Dendritic cell treated with granulocyte-macrophage colony-stimulating factor and Interleukin-4, amounts not matched to agents 40 ng/mL and 50 ng/mL, for 4 days (primary cell): ENCODE data around the gene RBP3.
A peak's percentile ranks its signal among the peaks of the same experiment; 100 is the strongest.
"Not testable (repeated sequence)": the region's sequence is repeated elsewhere in the genome, so short reads cannot be mapped to it uniquely, and the experiment has no call there.

Source experiments
- H3K27ac Mint-ChIP-seq: one replicate; pipeline ENCODE4 v1.8.0; 2022; ENCODE audit warnings: mild to moderate bottlenecking, mixed read lengths
- H3K27me3 Mint-ChIP-seq: one replicate; pipeline ENCODE4 v1.8.0; 2022; ENCODE audit warnings: mild to moderate bottlenecking, mixed read lengths
- H3K36me3 Mint-ChIP-seq: one replicate; pipeline ENCODE4 v1.8.0; 2022; ENCODE audit warnings: low read depth, mixed read lengths
- H3K4me1 Mint-ChIP-seq: one replicate; pipeline ENCODE4 v1.8.0; 2022; ENCODE audit warnings: low read depth, mixed read lengths
- H3K4me3 Mint-ChIP-seq: one replicate; pipeline ENCODE4 v1.8.0; 2022; ENCODE audit warnings: mild to moderate bottlenecking, moderate library complexity, mixed read lengths
- H3K9me3 Mint-ChIP-seq: one replicate; pipeline ENCODE4 v1.8.0; 2022; ENCODE audit warnings: mixed read lengths
- intact Hi-C: fragments of 100-400 bp; cut with micrococcal nuclease; formaldehyde crosslinking; loops from one replicate; pipeline ENCODE4 v1.15.0; 2022

Gene RBP3

GRCh38 chr10:47384148-47384921, 36.2 kb downstream of the RBP3 start, which contains the start of gene ZNF488:
Gene ZNF488 (minus strand): TSS chr10:47384293. CDS start chr10:47368829, 15,464 bp downstream.
- H3K36me3 Mint-ChIP-seq = no peaks in the 10 kb centered on the region
- peak within 1 kb of the TSS; percentile 71 for H3K27ac Mint-ChIP-seq
- peaks cover 7% of the 10 kb centered on the region for H3K4me1 Mint-ChIP-seq
- intact Hi-C loops = no loop called here
- peak within 1 kb of the TSS; percentile 81 for H3K4me3 Mint-ChIP-seq
- peaks cover 22% of the 10 kb centered on the region for H3K9me3 Mint-ChIP-seq
- H3K27me3 Mint-ChIP-seq = peaks cover 35% of the 10 kb centered on the region

GRCh38 chr10:47386104-47386503, 37.9 kb downstream of the RBP3 start:
- H3K27me3 Mint-ChIP-seq = peaks cover 19% of the 10 kb centered on the region
- intact Hi-C loops = not testable (repeated sequence)

GRCh38 chr10:47388879-47389278, 40.7 kb downstream of the RBP3 start:
- H3K4me1 Mint-ChIP-seq = peaks cover 2% of the 10 kb centered on the region
- intact Hi-C loops = no loop called here

More at GRCh38 chr10:47386104-47386503, 37.9 kb downstream of the RBP3 start:
- H3K9me3 Mint-ChIP-seq = peaks cover 22% of the 10 kb centered on the region
- not testable (repeated sequence) for H3K4me3 Mint-ChIP-seq, H3K27ac Mint-ChIP-seq, H3K4me1 Mint-ChIP-seq, H3K36me3 Mint-ChIP-seq

GRCh38 chr10:47389619-47390018, 41.5 kb downstream of the RBP3 start:
- H3K9me3 Mint-ChIP-seq = peaks cover 22% of the 10 kb centered on the region
- intact Hi-C loops = no loop called here
- H3K27me3 Mint-ChIP-seq = peaks cover 20% of the 10 kb centered on the region
- no peak overlapping the region for H3K4me3 Mint-ChIP-seq
- H3K4me1 Mint-ChIP-seq = no peaks in the 10 kb centered on the region
- no peaks in the 10 kb centered on the region for H3K36me3 Mint-ChIP-seq
- no peak overlapping the region for H3K27ac Mint-ChIP-seq

More at GRCh38 chr10:47388879-47389278, 40.7 kb downstream of the RBP3 start:
- peaks cover 22% of the 10 kb centered on the region for H3K9me3 Mint-ChIP-seq
- no peaks in the 10 kb centered on the region for H3K36me3 Mint-ChIP-seq
- peaks cover 15% of the 10 kb centered on the region for H3K27me3 Mint-ChIP-seq
- no peak overlapping the region for H3K27ac Mint-ChIP-seq
- no peak overlapping the region for H3K4me3 Mint-ChIP-seq

GRCh38 chr10:47396311-47396717, 48.2 kb downstream of the RBP3 start:
- Mint-ChIP-seq H3K36me3 (no peaks in the 10 kb centered on the region), H3K27me3 (peaks cover 34% of the 10 kb centered on the region)

GRCh38 chr10:47397256-47397655, 49.1 kb downstream of the RBP3 start:
- Mint-ChIP-seq H3K4me1 (no peaks in the 10 kb centered on the region), H3K27ac (no peak overlapping the region), H3K27me3 (peaks cover 35% of the 10 kb centered on the region), H3K36me3 (no peaks in the 10 kb centered on the region), H3K4me3 (no peak overlapping the region), H3K9me3 (no peaks in the 10 kb centered on the region)
- intact Hi-C loops = no loop called here

More at GRCh38 chr10:47396311-47396717, 48.2 kb downstream of the RBP3 start:
- intact Hi-C loops = no loop called here
- H3K27ac Mint-ChIP-seq = no peak overlapping the region
- no peaks in the 10 kb centered on the region for H3K9me3 Mint-ChIP-seq
- H3K4me1 Mint-ChIP-seq = no peaks in the 10 kb centered on the region
- H3K4me3 Mint-ChIP-seq = no peak overlapping the region

GRCh38 chr10:47400251-47400650, 52.1 kb downstream of the RBP3 start:
- Mint-ChIP-seq H3K9me3 (no peaks in the 10 kb centered on the region), H3K27ac (no peak overlapping the region), H3K27me3 (peaks cover 31% of the 10 kb centered on the region), H3K4me3 (no peak overlapping the region), H3K36me3 (no peaks in the 10 kb centered on the region), H3K4me1 (no peaks in the 10 kb centered on the region)
- intact Hi-C loops = no loop called here

- Mint-ChIP-seq H3K27ac (no peak overlapping the region), H3K36me3 (no peaks in the 10 kb centered on the region), H3K9me3 (no peaks in the 10 kb centered on the region), H3K4me1 (no peaks in the 10 kb centered on the region), H3K27me3 (peaks cover 26% of the 10 kb centered on the region), H3K4me3 (no peak overlapping the region)
- intact Hi-C loops = no loop called here
These were observed 52.6 kb downstream of the RBP3 start for GRCh38 chr10:47400786-47401185.

- Mint-ChIP-seq H3K4me3 (no peak overlapping the region), H3K36me3 (no peaks in the 10 kb centered on the region), H3K4me1 (no peaks in the 10 kb centered on the region), H3K9me3 (no peaks in the 10 kb centered on the region), H3K27ac (no peak overlapping the region), H3K27me3 (peaks cover 26% of the 10 kb centered on the region)
- intact Hi-C loops = no loop called here
These were observed 53.0 kb downstream of the RBP3 start for GRCh38 chr10:47401210-47401609.

GRCh38 chr10:47401874-47402640, 53.9 kb downstream of the RBP3 start:
- intact Hi-C loops = no loop called here
- no peaks in the 10 kb centered on the region for H3K36me3 Mint-ChIP-seq
- H3K4me3 Mint-ChIP-seq = no peak overlapping the region
- H3K27me3 Mint-ChIP-seq = peaks cover 24% of the 10 kb centered on the region
- H3K27ac Mint-ChIP-seq = no peak overlapping the region
- H3K4me1 Mint-ChIP-seq = no peaks in the 10 kb centered on the region
- H3K9me3 Mint-ChIP-seq = no peaks in the 10 kb centered on the region

GRCh38 chr10:47402641-47403301, 54.6 kb downstream of the RBP3 start:
- intact Hi-C loops = no loop called here
- no peaks in the 10 kb centered on the region for H3K36me3 Mint-ChIP-seq
- no peak overlapping the region for H3K27ac Mint-ChIP-seq
- H3K27me3 Mint-ChIP-seq = peaks cover 24% of the 10 kb centered on the region
- H3K9me3 Mint-ChIP-seq = no peaks in the 10 kb centered on the region
- no peak overlapping the region for H3K4me3 Mint-ChIP-seq
- H3K4me1 Mint-ChIP-seq = no peaks in the 10 kb centered on the region

- Mint-ChIP-seq H3K27ac (no peak overlapping the region), H3K9me3 (no peaks in the 10 kb centered on the region), H3K27me3 (peaks cover 20% of the 10 kb centered on the region), H3K36me3 (no peaks in the 10 kb centered on the region), H3K4me3 (no peak overlapping the region), H3K4me1 (no peaks in the 10 kb centered on the region)
- intact Hi-C loops = no loop called here
These were observed 55.5 kb downstream of the RBP3 start for GRCh38 chr10:47403446-47404318.

GRCh38 chr10:47404446-47404845, 56.3 kb downstream of the RBP3 start:
- no peak overlapping the region for H3K4me3 Mint-ChIP-seq
- no peaks in the 10 kb centered on the region for H3K9me3 Mint-ChIP-seq
- no peaks in the 10 kb centered on the region for H3K4me1 Mint-ChIP-seq
- peaks cover 19% of the 10 kb centered on the region for H3K27me3 Mint-ChIP-seq
- H3K27ac Mint-ChIP-seq = no peak overlapping the region
- H3K36me3 Mint-ChIP-seq = no peaks in the 10 kb centered on the region
- intact Hi-C loops = no loop called here
